Esophagus muscularis mucosa (tissue), 4 donors: ENCODE measurements around the gene MITF. TPM values are rescaled to one million over a fixed set of nuclear protein-coding genes. Genes with fewer than 3 reads are reported as not detected.

Experiments
- DNase-seq: peaks from one replicate; pipeline ENCODE4 v3.0.0-alpha.2; 2017; ENCODE audit errors: extremely low spot score
- H3K27ac ChIP-seq, 4 donors: fragments of 200-600 bp; sonication (generic); replicated peaks in 1 of 4; 1 replicate in 3 of 4; 2 replicates in 1 of 4; pipeline ENCODE4 v1.5.1; 2016 to 2019; ENCODE audit warnings: mild to moderate bottlenecking in 1 of 4
- H3K27me3 ChIP-seq, 4 donors: fragments of 200-600 bp; sonication (generic); one replicate each; pipeline versions ENCODE4 v1.5.1 to v1.6.0; 2016 to 2019
- H3K36me3 ChIP-seq, 4 donors: fragments of 200-600 bp; sonication (generic); one replicate each; pipeline ENCODE4 v1.5.1; 2016 to 2019
- H3K4me1 ChIP-seq, 4 donors: fragments of 200-600 bp; sonication (generic); one replicate each; pipeline ENCODE4 v1.5.1; 2016 to 2019
- H3K4me3 ChIP-seq, 4 donors: fragments of 200-600 bp; sonication (generic); 1 replicate in 2 of 4; 2 replicates in 2 of 4; pipeline ENCODE4 v1.5.1; 2016 to 2019; ENCODE audit warnings: mild to moderate bottlenecking in 4 of 4, moderate library complexity in 1 of 4
- H3K9me3 ChIP-seq, 4 donors: fragments of 200-600 bp; sonication (generic); 1 replicate in 3 of 4; 2 replicates in 1 of 4; pipeline ENCODE4 v1.5.1; 2016 to 2019
- EP300 ChIP-seq: sonication (generic); formaldehyde crosslinking; IDR thresholded peaks from one replicate; pipeline ENCODE4 v1.6.1; 2017; ENCODE audit warnings: antibody characterized with exemption
- POLR2A ChIP-seq: fragments of 450-650 bp; IDR thresholded peaks from one replicate; pipeline ENCODE4 v1.6.1; 2017; ENCODE audit warnings: antibody characterized with exemption, moderate library complexity, mild to moderate bottlenecking, low read depth
- POLR2AphosphoS5 ChIP-seq, 2 donors: sonication (generic); formaldehyde crosslinking; IDR thresholded peaks; one replicate each; pipeline ENCODE4 v1.6.1; 2017; ENCODE audit warnings: antibody characterized with exemption in 2 of 2
- WGBS: methylation state at CpG from one replicate; pipeline ENCODE4 v1.1.5; 2018; 5-methylcytosine and 5-hydroxymethylcytosine counted together
- intact Hi-C: fragments of 100-400 bp; cut with DNase I; formaldehyde crosslinking; loops from one replicate; pipeline ENCODE4 v1.15.1; 2023
- total RNA-seq, 4 donors: library from RNA; depleted of rRNA; stranded (reverse); fragments of >200 nt; gene quantifications; one replicate each; pipeline versions ENCODE4 v1.1.0 to v1.2.1, GENCODE V29; 2016
- TF ChIP-seq, protein P1 (sequence below), 3 experiments: fragments of 200-600 bp in 2 of 3; fragments of 450-650 bp in 1 of 3; sonication (generic) in 2 of 3; IDR thresholded peaks; one replicate each; pipeline ENCODE4 v1.5.1; 2017 to 2019; ENCODE audit warnings: antibody characterized with exemption in 3 of 3, mild to moderate bottlenecking in 2 of 3, moderate library complexity in 1 of 3

Gene MITF
- total RNA-seq, 4 donors from 2014 or later = 68.1 to 141 (median 81.2) TPM

DNA sequence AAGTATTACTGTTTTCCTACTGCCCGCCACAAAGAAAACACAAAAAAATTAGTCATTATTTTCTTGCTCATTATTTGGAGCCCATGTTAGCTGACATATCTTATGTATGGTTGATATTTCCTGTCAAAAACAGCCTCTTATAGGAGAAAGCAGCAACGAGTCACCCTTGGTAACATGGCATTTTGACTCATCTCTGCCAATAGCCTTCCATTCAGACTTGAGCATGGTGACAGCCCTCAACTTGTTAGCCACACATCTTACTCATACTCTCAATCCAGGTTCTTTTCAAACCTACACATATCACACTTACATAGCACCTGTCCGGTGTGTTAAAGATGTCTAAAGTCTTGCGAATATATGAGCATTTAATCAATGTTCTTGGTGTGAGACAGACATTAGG is 150.8 kb downstream of the MITF start:
- TF ChIP-seq, protein P1, sequence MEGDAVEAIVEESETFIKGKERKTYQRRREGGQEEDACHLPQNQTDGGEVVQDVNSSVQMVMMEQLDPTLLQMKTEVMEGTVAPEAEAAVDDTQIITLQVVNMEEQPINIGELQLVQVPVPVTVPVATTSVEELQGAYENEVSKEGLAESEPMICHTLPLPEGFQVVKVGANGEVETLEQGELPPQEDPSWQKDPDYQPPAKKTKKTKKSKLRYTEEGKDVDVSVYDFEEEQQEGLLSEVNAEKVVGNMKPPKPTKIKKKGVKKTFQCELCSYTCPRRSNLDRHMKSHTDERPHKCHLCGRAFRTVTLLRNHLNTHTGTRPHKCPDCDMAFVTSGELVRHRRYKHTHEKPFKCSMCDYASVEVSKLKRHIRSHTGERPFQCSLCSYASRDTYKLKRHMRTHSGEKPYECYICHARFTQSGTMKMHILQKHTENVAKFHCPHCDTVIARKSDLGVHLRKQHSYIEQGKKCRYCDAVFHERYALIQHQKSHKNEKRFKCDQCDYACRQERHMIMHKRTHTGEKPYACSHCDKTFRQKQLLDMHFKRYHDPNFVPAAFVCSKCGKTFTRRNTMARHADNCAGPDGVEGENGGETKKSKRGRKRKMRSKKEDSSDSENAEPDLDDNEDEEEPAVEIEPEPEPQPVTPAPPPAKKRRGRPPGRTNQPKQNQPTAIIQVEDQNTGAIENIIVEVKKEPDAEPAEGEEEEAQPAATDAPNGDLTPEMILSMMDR (IDR thresholded peaks at IDR 0.05) = no peak
- no peak for TF ChIP-seq EP300
- no peak for TF ChIP-seq POLR2A
- no peak for TF ChIP-seq POLR2AphosphoS5 (IDR thresholded peaks at IDR 0.05)
- peaks cover 0 to 3% (median 0%) of the 10 kb centered on the region in 4 donors for H3K36me3 ChIP-seq
- no peaks in the 10 kb centered on the region for H3K9me3 ChIP-seq
- H3K4me3 ChIP-seq = no peak overlapping the region
- no peak overlapping the region for H3K27ac ChIP-seq
- 92% methylated on average over 4 of the region's 4 CpGs for WGBS
- peaks cover 14 to 48% (median 38%) of the 10 kb centered on the region in 4 donors for H3K4me1 ChIP-seq
- DNase-seq = no peak
- no peaks in the 10 kb centered on the region for H3K27me3 ChIP-seq
- intact Hi-C loops = no loop called here

DNA sequence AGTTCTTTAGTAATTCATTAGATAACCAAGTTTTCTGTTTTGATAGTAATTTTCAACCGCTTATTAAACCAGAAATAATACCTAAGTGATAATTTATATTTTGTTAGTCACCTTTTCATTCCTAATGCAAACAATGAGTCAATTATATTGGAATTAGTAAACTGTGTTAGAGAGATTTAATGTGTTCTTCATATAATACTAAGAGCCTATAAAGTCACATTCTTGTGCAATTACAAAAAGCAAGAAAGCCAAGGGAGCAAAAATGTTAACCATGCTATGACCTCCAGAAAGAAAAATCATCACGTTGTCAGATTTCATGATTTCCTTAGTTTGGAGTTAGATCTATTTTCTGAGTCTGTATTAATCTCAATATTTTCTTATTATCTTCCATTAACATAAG is 151.4 kb downstream of the MITF start:
- Histone ChIP-seq H3K27ac (no peak overlapping the region), H3K4me3 (no peak overlapping the region), H3K36me3 (no peaks in the 10 kb centered on the region), H3K9me3 (no peaks in the 10 kb centered on the region), H3K4me1 (peaks cover 14 to 53% (median 43%) of the 10 kb centered on the region in 4 donors), H3K27me3 (no peaks in the 10 kb centered on the region)
- TF ChIP-seq EP300 (no peak), POLR2AphosphoS5 (IDR thresholded peaks at IDR 0.05) (no peak), POLR2A (no peak)
- TF ChIP-seq, protein P1 (IDR thresholded peaks at IDR 0.05) = no peak
- no peak for DNase-seq
- intact Hi-C loops = no loop called here
- WGBS = 82% methylated on average over 2 of the region's 2 CpGs

DNA sequence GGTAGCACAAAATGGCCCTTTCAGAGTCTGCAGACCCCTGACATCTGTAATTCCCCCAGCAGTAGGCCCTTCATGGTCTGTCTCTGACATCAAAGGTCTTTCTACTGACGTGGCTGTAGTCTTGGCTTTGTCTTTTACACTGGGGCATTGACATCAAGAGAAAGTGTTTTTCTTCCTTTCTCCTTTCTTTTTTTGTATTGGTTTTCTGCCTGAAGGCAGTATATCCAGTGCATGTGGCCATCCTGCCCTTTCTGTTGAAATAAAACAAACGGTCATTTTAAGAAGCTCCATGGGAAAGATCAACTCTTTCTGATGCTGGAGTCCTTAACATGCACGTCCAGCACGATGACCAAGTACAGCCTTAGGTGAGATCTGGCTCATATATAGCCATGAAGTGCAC is 153.4 kb downstream of the MITF start:
- Histone ChIP-seq H3K36me3 (no peaks in the 10 kb centered on the region), H3K9me3 (no peaks in the 10 kb centered on the region), H3K27ac (no peak overlapping the region), H3K27me3 (no peaks in the 10 kb centered on the region), H3K4me1 (peaks cover 10 to 49% (median 39%) of the 10 kb centered on the region in 4 donors), H3K4me3 (no peak overlapping the region)
- intact Hi-C loops = no loop called here
- TF ChIP-seq POLR2A = no peak
- no peak for TF ChIP-seq EP300
- TF ChIP-seq POLR2AphosphoS5 (IDR thresholded peaks at IDR 0.05) = no peak
- TF ChIP-seq, protein P1 (IDR thresholded peaks at IDR 0.05) = no peak
- 97% methylated on average over 4 of the region's 4 CpGs for WGBS
- DNase-seq = no peak

DNA sequence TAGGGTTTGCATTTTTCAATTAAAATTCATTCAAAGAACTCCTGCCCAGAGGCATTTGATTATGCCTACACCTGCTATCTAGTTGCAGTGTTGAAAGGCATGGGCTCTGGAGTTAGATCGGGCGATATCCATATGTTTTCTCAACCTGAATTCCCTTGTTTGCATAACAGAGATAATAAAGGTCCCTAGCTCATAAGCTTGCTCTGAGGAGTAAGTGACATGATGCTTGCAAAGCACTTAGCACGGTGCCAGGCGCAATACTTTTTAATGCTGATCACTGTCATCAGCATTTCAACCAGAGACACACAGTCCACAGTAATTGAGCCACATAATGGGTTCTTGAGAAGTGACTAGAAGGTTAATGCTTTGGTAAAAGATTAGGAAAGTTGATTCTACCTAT is 154.0 kb downstream of the MITF start:
- no peak for DNase-seq
- Histone ChIP-seq H3K27me3 (no peaks in the 10 kb centered on the region), H3K9me3 (no peaks in the 10 kb centered on the region), H3K4me3 (no peak overlapping the region), H3K4me1 (peaks cover 5 to 44% (median 33%) of the 10 kb centered on the region in 4 donors), H3K36me3 (no peaks in the 10 kb centered on the region), H3K27ac (no peak overlapping the region)
- TF ChIP-seq POLR2AphosphoS5 (IDR thresholded peaks at IDR 0.05) (no peak), EP300 (no peak), POLR2A (no peak)
- TF ChIP-seq, protein P1 (IDR thresholded peaks at IDR 0.05) = no peak
- intact Hi-C loops = no loop called here
- 97% methylated on average over 4 of the region's 4 CpGs for WGBS

DNA sequence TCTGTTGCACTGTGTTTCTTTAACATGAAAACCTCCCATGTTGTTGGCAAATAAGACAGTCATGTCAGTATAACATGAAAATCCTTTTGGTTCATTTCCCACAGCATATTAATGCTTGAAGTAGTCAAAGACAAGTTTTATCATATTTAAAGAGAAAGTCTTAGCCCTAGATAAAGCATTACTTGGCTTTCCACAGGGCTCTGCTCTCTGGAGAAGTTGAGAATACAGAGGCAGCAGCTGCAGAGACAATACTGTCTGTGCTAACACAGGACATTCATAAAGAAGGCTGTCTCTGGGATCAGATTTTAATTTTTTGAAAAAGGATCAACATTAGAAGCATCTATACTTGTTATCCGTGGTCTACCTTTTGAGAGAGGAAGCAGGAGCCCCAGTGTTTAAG is 156.8 kb downstream of the MITF start:
- no peak overlapping the region for H3K27ac ChIP-seq
- TF ChIP-seq EP300 = no peak
- no peak for TF ChIP-seq POLR2A
- TF ChIP-seq POLR2AphosphoS5 (IDR thresholded peaks at IDR 0.05) = no peak
- TF ChIP-seq, protein P1 (IDR thresholded peaks at IDR 0.05) = no peak
- DNase-seq = no peak
- H3K36me3 ChIP-seq = no peaks in the 10 kb centered on the region
- no peaks in the 10 kb centered on the region for H3K27me3 ChIP-seq
- 56% methylated on average over 1 of the region's 1 CpG for WGBS
- H3K4me3 ChIP-seq = no peak overlapping the region
- intact Hi-C loops = no loop called here
- H3K4me1 ChIP-seq = peaks cover 21 to 39% (median 28%) of the 10 kb centered on the region in 4 donors
- no peaks in the 10 kb centered on the region for H3K9me3 ChIP-seq
